H1 (cell line): ENCODE measurements around the gene C1QL2. TPM values are rescaled to one million over a fixed set of nuclear protein-coding genes. Genes with fewer than 3 reads are reported as not detected.

Experiments
- CTCF ChIA-PET: fragments of 300-600 bp; sonication (Branson Sonifier 250); formaldehyde crosslinking; loops from one replicate; lab custom pipeline; 2021; ENCODE audit not compliant: partially characterized antibody; lab: Charles Lee
- POLR2A ChIA-PET: fragments of 300-600 bp; sonication (Branson Sonifier 250); formaldehyde crosslinking; loops from one replicate; lab custom pipeline; 2021; ENCODE audit warnings: inconsistent platforms; ENCODE audit not compliant: partially characterized antibody; lab: Charles Lee
- DNase-seq, 2 experiments: peaks; one replicate each; pipeline versions ENCODE4 v3.0.0 to v3.0.0-alpha.2; 2010 to 2022; ENCODE audit warnings: low spot score in 2 of 2, low read depth in 1 of 2, mixed read lengths in 1 of 2
- FAIRE-seq: peaks from 2 replicates; lab custom pipeline; 2011; peaks lifted over from hg19 to GRCh38; lab: Jason Lieb, UNC
- H2AFZ ChIP-seq: 2 replicates; pipeline ENCODE4 v1.8.1; 2012; ENCODE audit warnings: low read length, inconsistent platforms
- H2AK5ac ChIP-seq: 2 replicates; pipeline ENCODE4 v1.6.1; 2013; ENCODE audit warnings: low read depth, low read length
- H2BK120ac ChIP-seq: replicated peaks from 2 replicates; pipeline ENCODE3; 2013; ENCODE audit warnings: low read depth, low read length, inconsistent platforms
- H2BK12ac ChIP-seq: 2 replicates; pipeline ENCODE4 v1.6.1; 2013; ENCODE audit warnings: low read depth, low read length
- H2BK15ac ChIP-seq: 2 replicates; pipeline ENCODE4 v1.6.1; 2013; ENCODE audit warnings: low read length
- H2BK20ac ChIP-seq: 2 replicates; pipeline ENCODE4 v1.6.1; 2013; ENCODE audit warnings: low read length
- H2BK5ac ChIP-seq: 2 replicates; pipeline ENCODE4 v1.6.1; 2013; ENCODE audit warnings: low read depth, low read length
- H3K14ac ChIP-seq: 2 replicates; pipeline ENCODE4 v1.6.1; 2013; ENCODE audit warnings: inconsistent platforms; ENCODE audit not compliant: insufficient read length
- H3K18ac ChIP-seq: 2 replicates; pipeline ENCODE4 v1.6.1; 2013; ENCODE audit warnings: low read length; ENCODE audit errors: extremely low read depth
- H3K23ac ChIP-seq: 2 replicates; pipeline ENCODE4 v1.6.1; 2013; ENCODE audit warnings: inconsistent platforms; ENCODE audit not compliant: insufficient read length
- H3K23me2 ChIP-seq: 2 replicates; pipeline ENCODE4 v1.6.1; 2013; ENCODE audit warnings: low read depth, low read length
- H3K27ac ChIP-seq: 2 replicates; pipeline ENCODE4 v1.6.1; 2011; ENCODE audit warnings: low read depth, low read length, inconsistent platforms
- H3K27me3 ChIP-seq, 4 experiments: replicated peaks in 1 of 4; 1 replicate in 1 of 4; 2 replicates in 3 of 4; pipeline versions ENCODE4 v1.6.1 to v1.8.1; 2011 to 2013; ENCODE audit warnings: low read length in 3 of 4, mild to moderate bottlenecking in 3 of 4, inconsistent platforms in 2 of 4, mixed read lengths in 2 of 4, moderate library complexity in 1 of 4; ENCODE audit not compliant: control insufficient read depth in 3 of 4, insufficient read depth in 3 of 4; ENCODE audit errors: extremely low read depth in 1 of 4
- H3K36me3 ChIP-seq, 4 experiments: 2 replicates each; pipeline versions ENCODE4 v1.6.1 to v1.8.1; 2011 to 2013; ENCODE audit warnings: mild to moderate bottlenecking in 4 of 4, low read length in 3 of 4, moderate library complexity in 2 of 4, control low read depth in 1 of 4, inconsistent platforms in 1 of 4; ENCODE audit not compliant: insufficient read depth in 4 of 4, control insufficient read depth in 2 of 4
- H3K4ac ChIP-seq: replicated peaks from 2 replicates; pipeline ENCODE3; 2013; ENCODE audit warnings: low read length, low read depth, mixed read lengths, inconsistent platforms; ENCODE audit not compliant: insufficient read length
- H3K4me1 ChIP-seq, 4 experiments: replicated peaks in 1 of 4; 1 replicate in 1 of 4; 2 replicates in 3 of 4; pipeline versions ENCODE4 v1.6.1 to v1.8.1; 2011 to 2013; ENCODE audit warnings: low read length in 3 of 4, inconsistent platforms in 2 of 4, mixed read lengths in 1 of 4; ENCODE audit not compliant: insufficient read depth in 4 of 4, control insufficient read depth in 3 of 4
- H3K4me2 ChIP-seq, 2 experiments: 2 replicates each; pipeline versions ENCODE4 v1.6.1 to v1.8.1; 2011 to 2013; ENCODE audit warnings: low read depth in 2 of 2, low read length in 2 of 2, control low read depth in 1 of 2, inconsistent platforms in 1 of 2, mild to moderate bottlenecking in 1 of 2; ENCODE audit not compliant: insufficient read depth in 1 of 2
- H3K4me3 ChIP-seq, 4 experiments: fragments of 200-600, 300-600 bp in 1 of 4; sonication (generic), shearing (Covaris generic), sonication (Bioruptor Twin) in 1 of 4; 2 replicates each; pipeline versions ENCODE4 v1.5.1 to v1.8.1; 2011 to 2016; ENCODE audit warnings: low read length in 4 of 4, low read depth in 3 of 4, control low read depth in 2 of 4, inconsistent platforms in 2 of 4, mild to moderate bottlenecking in 2 of 4, mixed read lengths in 1 of 4, moderate library complexity in 1 of 4; ENCODE audit not compliant: insufficient read depth in 2 of 4; ENCODE audit errors: extremely low read depth in 1 of 4
- H3K56ac ChIP-seq: replicated peaks from 2 replicates; pipeline ENCODE3; 2013; ENCODE audit warnings: low read depth, mild to moderate bottlenecking, mixed read lengths, low read length, inconsistent platforms; ENCODE audit not compliant: insufficient read length
- H3K79me1 ChIP-seq: 2 replicates; pipeline ENCODE4 v1.6.1; 2013; ENCODE audit warnings: low read depth, low read length, control low read depth
- H3K79me2 ChIP-seq, 2 experiments: 2 replicates each; pipeline versions ENCODE4 v1.6.1 to v1.8.1; 2012 to 2013; ENCODE audit warnings: low read length in 2 of 2, mild to moderate bottlenecking in 2 of 2, inconsistent platforms in 1 of 2; ENCODE audit not compliant: insufficient read depth in 2 of 2, control insufficient read depth in 1 of 2
- H3K9ac ChIP-seq, 4 experiments: replicated peaks in 1 of 4; 1 replicate in 1 of 4; 2 replicates in 3 of 4; pipeline versions ENCODE4 v1.6.1 to v1.8.1; 2011 to 2013; ENCODE audit warnings: low read depth in 3 of 4, low read length in 3 of 4, control low read depth in 2 of 4, mild to moderate bottlenecking in 2 of 4, moderate library complexity in 2 of 4, inconsistent platforms in 1 of 4; ENCODE audit errors: extremely low read depth in 1 of 4
- H3K9me3 ChIP-seq, 2 experiments: 2 replicates each; pipeline versions ENCODE4 v1.6.1 to v1.8.1; 2012 to 2013; ENCODE audit warnings: mild to moderate bottlenecking in 2 of 2, moderate library complexity in 2 of 2, control low read depth in 1 of 2, inconsistent platforms in 1 of 2, low read depth in 1 of 2, low read length in 1 of 2, mixed read lengths in 1 of 2; ENCODE audit not compliant: insufficient read depth in 2 of 2
- H4K20me1 ChIP-seq, 2 experiments: replicated peaks in 1 of 2; 2 replicates each; pipeline versions ENCODE3 to v1.8.1; 2011 to 2013; ENCODE audit warnings: inconsistent platforms in 2 of 2, low read length in 2 of 2, mild to moderate bottlenecking in 1 of 2; ENCODE audit not compliant: insufficient read depth in 2 of 2, control insufficient read depth in 1 of 2
- H4K5ac ChIP-seq: 2 replicates; pipeline ENCODE4 v1.6.1; 2013; ENCODE audit warnings: low read length, low read depth, mixed read lengths, inconsistent platforms; ENCODE audit not compliant: insufficient read length
- H4K8ac ChIP-seq: 2 replicates; pipeline ENCODE4 v1.8.0; 2013; ENCODE audit warnings: mild to moderate bottlenecking, moderate library complexity, low read length, inconsistent platforms; ENCODE audit not compliant: insufficient read depth; ENCODE audit errors: extremely low read depth
- H4K91ac ChIP-seq: replicated peaks from 2 replicates; pipeline ENCODE3; 2013; ENCODE audit warnings: low read length, mixed read lengths, inconsistent platforms; ENCODE audit not compliant: insufficient read length
- ATF2 ChIP-seq: IDR thresholded peaks from 2 replicates; pipeline ENCODE4 v1.6.1; 2012; ENCODE audit warnings: low read length, inconsistent platforms
- FOSL1 ChIP-seq: IDR thresholded peaks from 2 replicates; pipeline ENCODE4 v1.6.1; 2011; ENCODE audit warnings: mild to moderate bottlenecking, low read depth, low read length, moderate library complexity; ENCODE audit not compliant: insufficient read depth
- KDM5A ChIP-seq: fragments of 200-600 bp; IDR thresholded peaks from 2 replicates; pipeline ENCODE4 v1.7.1; 2012; ENCODE audit warnings: mild to moderate bottlenecking, low read length, inconsistent platforms, mixed read lengths
- RXRA ChIP-seq: IDR thresholded peaks from 2 replicates; pipeline ENCODE4 v1.6.1; 2011; ENCODE audit warnings: low read depth, mild to moderate bottlenecking, low read length, moderate library complexity; ENCODE audit not compliant: insufficient read depth
- SIRT6 ChIP-seq: IDR thresholded peaks from one replicate; pipeline ENCODE4 v1.7.1; 2012; ENCODE audit warnings: low read length, inconsistent platforms
- SP1 ChIP-seq: IDR thresholded peaks from 2 replicates; pipeline ENCODE4 v1.6.1; 2011; ENCODE audit warnings: low read depth, low read length
- SRF ChIP-seq: IDR thresholded peaks from 2 replicates; pipeline ENCODE4 v1.6.1; 2011; ENCODE audit warnings: mild to moderate bottlenecking, low read depth, low read length, moderate library complexity
- WGBS, 2 experiments: shearing (Covaris generic) in 1 of 2; methylation state at CpG; one replicate each; pipeline versions ENCODE4 v1.1.6 to v1.1.7; 2013 to 2015; ENCODE audit warnings: low lambda C conversion rate in 2 of 2, mixed read lengths in 2 of 2, inconsistent platforms in 1 of 2, low coverage in 1 of 2, missing lambda C conversion rate in 1 of 2; ENCODE audit not compliant: insufficient replicate concordance in 2 of 2, insufficient coverage in 1 of 2, insufficient read length in 1 of 2; ENCODE audit errors: extremely low coverage in 1 of 2, missing lambda C conversion rate in 1 of 2; 5-methylcytosine and 5-hydroxymethylcytosine counted together
- polyA plus RNA-seq, 7 experiments: library from polyadenylated mRNA; depleted of rRNA in 3 of 7; stranded (reverse) in 5 of 7; unstranded in 2 of 7; fragments of >200 nt in 5 of 7; fragments of 200-250 nt in 2 of 7; gene quantifications; 1 replicate in 5 of 7; 2 replicates in 1 of 7; 4 replicates in 1 of 7; pipeline versions ENCODE4 v1.2.1 to v1.2.3, GENCODE V29; 2011 to 2013; ENCODE audit warnings: missing spikeins in 2 of 7, mixed read lengths in 2 of 7
- total RNA-seq: library from RNA; stranded (reverse); fragmentation: NEBNext Ultra II Directional; extraction: Animal tissue kit (Norgen Biotek cat#: 25700); gene quantifications from 2 replicates; pipeline ENCODE4 v1.2.1, GENCODE V29; 2021

Gene C1QL2
- total and polyA plus RNA-seq, 2 of the 8 experiments (the other 6 are each of a cell fraction or from before 2014, with no cell fraction given), result 0.80 to 0.88 TPM

GRCh38 chr2:119116411-119117295 lies 41.9 kb downstream of the C1QL2 start:
- Histone ChIP-seq H3K18ac (no peak overlapping the region), H3K14ac (no peak overlapping the region), H4K8ac (no peak overlapping the region), H3K27me3 (peaks cover 0 to 2% (median 0%) of the 10 kb centered on the region in 4 experiments; a peak in 2 of 7 replicates), H2BK120ac (no peak overlapping the region), H2BK5ac (no peak overlapping the region), H2AFZ (no peak overlapping the region), H3K4me2 (no peak overlapping the region), H3K23ac (no peak overlapping the region), H3K9ac (no peak overlapping the region), H3K4me3 (no peak overlapping the region), H3K9me3 (no peaks in the 10 kb centered on the region), H3K79me1 (no peaks in the 10 kb centered on the region), H4K91ac (peak overlapping the region; percentile 46), H3K36me3 (no peaks in the 10 kb centered on the region), H3K4me1 (peaks cover 20 to 37% (median 27%) of the 10 kb centered on the region in 4 experiments), H3K79me2 (no peaks in the 10 kb centered on the region), H2BK20ac (peak overlapping the region; percentile 82; the same call in 1 of the 2 replicates), H4K20me1 (no peaks in the 10 kb centered on the region), H3K56ac (no peak overlapping the region), H4K5ac (no peak overlapping the region), H3K27ac (no peak overlapping the region), H2BK15ac (peak overlapping the region; percentile 85), H2BK12ac (peak overlapping the region; percentile 77; the same call in 1 of the 2 replicates), H3K4ac (peak overlapping the region; percentile 49), H3K23me2 (no peaks in the 10 kb centered on the region), H2AK5ac (peak overlapping the region; percentile 45; the same call in 1 of the 2 replicates)
- WGBS, 2 experiments, result 85% methylated on average over 10 of the region's 10 CpGs; no CpG with 5 or more reads in 1 of the 2 experiments
- POLR2A ChIA-PET, result no interaction called here
- FAIRE-seq (no peak), DNase-seq (peak in 1 of 2 experiments; percentile 17)
- CTCF ChIA-PET, result interaction anchor here (1.3 to 5.1 kb wide), 4 partner anchors 9 to 58 kb away, joined by 3 to 26 read pairs (median 8); no protein-coding TSS in a partner anchor
- TF ChIP-seq ATF2 (no peak), RXRA (no peak), SRF (no peak), FOSL1 (no peak), KDM5A (no peak), SP1 (no peak), SIRT6 (no peak)
